ENCODE measurements around the gene GRP. TPM values are rescaled to one million over a fixed set of nuclear protein-coding genes. Genes with fewer than 3 reads are reported as not detected.

Gene GRP
- total and polyA plus RNA-seq, 9 donors = 1.1 TPM; not detected in 8

GRCh38 chr18:59266886-59267502, 47.0 kb downstream of the GRP start:
- intact Hi-C loops (cut with DNase I) = no loop called here
- no peak for TF ChIP-seq EP300 (IDR thresholded peaks at IDR 0.05)
- TF ChIP-seq POLR2A (IDR thresholded peaks at IDR 0.05) = no peak
- no peak for TF ChIP-seq CTCF (IDR thresholded peaks at IDR 0.05)
- no peaks in the 10 kb centered on the region for H3K9me3 ChIP-seq
- H3K27ac ChIP-seq = no peak overlapping the region
- DNase-seq = no peak
- no peaks in the 10 kb centered on the region for H3K4me1 ChIP-seq (ENCODE audit: insufficient read depth)
- H3K27me3 ChIP-seq = no peaks in the 10 kb centered on the region
- no peaks in the 10 kb centered on the region for H3K36me3 ChIP-seq
- 6 to 8% (median 8%) methylated on average over 10 of the region's 10 CpGs for WGBS, 3 donors
- no peak overlapping the region for H3K4me3 ChIP-seq

GRCh38 chr18:59267503-59268126, 47.7 kb downstream of the GRP start:
- Histone ChIP-seq H3K9me3 (no peaks in the 10 kb centered on the region), H3K27me3 (no peaks in the 10 kb centered on the region), H3K4me1 (ENCODE audit: insufficient read depth) (no peaks in the 10 kb centered on the region), H3K27ac (no peak overlapping the region), H3K4me3 (no peak overlapping the region), H3K36me3 (no peaks in the 10 kb centered on the region)
- 1 to 3% (median 2%) methylated on average over 39 to 41 of the region's 41 CpGs for WGBS, 3 donors
- intact Hi-C loops (cut with DNase I) = no loop called here
- TF ChIP-seq CTCF (IDR thresholded peaks at IDR 0.05) (no peak), EP300 (IDR thresholded peaks at IDR 0.05) (no peak), POLR2A (IDR thresholded peaks at IDR 0.05) (no peak)
- DNase-seq = no peak

GRCh38 chr18:59268127-59268720, 48.3 kb downstream of the GRP start:
- Histone ChIP-seq H3K4me1 (ENCODE audit: insufficient read depth) (no peaks in the 10 kb centered on the region), H3K27me3 (no peaks in the 10 kb centered on the region), H3K4me3 (no peak overlapping the region), H3K9me3 (no peaks in the 10 kb centered on the region), H3K36me3 (no peaks in the 10 kb centered on the region), H3K27ac (no peak overlapping the region)
- TF ChIP-seq EP300 (IDR thresholded peaks at IDR 0.05) (no peak), CTCF (IDR thresholded peaks at IDR 0.05) (no peak), POLR2A (IDR thresholded peaks at IDR 0.05) (no peak)
- no peak for DNase-seq
- 6 to 8% (median 7%) methylated on average over 28 of the region's 28 CpGs for WGBS, 3 donors
- intact Hi-C loops (cut with DNase I) = no loop called here

- H3K36me3 ChIP-seq = no peaks in the 10 kb centered on the region
- H3K27ac ChIP-seq = no peak overlapping the region
- intact Hi-C loops (cut with DNase I) = no loop called here
- no peak for DNase-seq
- H3K4me3 ChIP-seq = no peak overlapping the region
- TF ChIP-seq POLR2A (IDR thresholded peaks at IDR 0.05) (no peak), CTCF (IDR thresholded peaks at IDR 0.05) (no peak), EP300 (IDR thresholded peaks at IDR 0.05) (no peak)
- H3K27me3 ChIP-seq = no peaks in the 10 kb centered on the region
- WGBS, 3 donors = 2% methylated on average over 73 to 90 of the region's 90 CpGs
- peaks cover 2% of the 10 kb centered on the region for H3K4me1 ChIP-seq (ENCODE audit: insufficient read depth)
- H3K9me3 ChIP-seq = no peaks in the 10 kb centered on the region
These were observed 49.0 kb downstream of the GRP start for GRCh38 chr18:59268721-59269562.
